ENCODE results near the gene KIF23.

KIF23 gene

GRCh38 chr15:69394556-69395282 is 19.4 kb upstream of the KIF23 start:
- DNase-seq (ENCODE audit: low read depth), result peak; percentile 83

- DNase-seq (ENCODE audit: low read depth), result no peak
Observed at GRCh38 chr15:69395460-69395859, 18.7 kb upstream of the KIF23 start.

GRCh38 chr15:69395991-69396390 is 18.2 kb upstream of the KIF23 start:
- DNase-seq (ENCODE audit: low read depth), result no peak

GRCh38 chr15:69398491-69398891 is 15.7 kb upstream of the KIF23 start:
- no peak for DNase-seq (ENCODE audit: low read depth)

GRCh38 chr15:69400850-69401249 is 13.3 kb upstream of the KIF23 start:
- no peak for DNase-seq (ENCODE audit: low read depth)

GRCh38 chr15:69402816-69403215 is 11.3 kb upstream of the KIF23 start:
- DNase-seq (ENCODE audit: low read depth), result no peak

GRCh38 chr15:69403594-69403993 is 10.6 kb upstream of the KIF23 start:
- DNase-seq (ENCODE audit: low read depth), result no peak

- no peak for DNase-seq (ENCODE audit: low read depth)
Observed at GRCh38 chr15:69405110-69405509, 9.0 kb upstream of the KIF23 start.

- DNase-seq (ENCODE audit: low read depth), result no peak
Observed at GRCh38 chr15:69407719-69408400, 6.3 kb upstream of the KIF23 start.

GRCh38 chr15:69408841-69409240 is 5.3 kb upstream of the KIF23 start:
- DNase-seq (ENCODE audit: low read depth), result no peak

- DNase-seq (ENCODE audit: low read depth), result no peak
Observed at GRCh38 chr15:69410248-69410874, 3.8 kb upstream of the KIF23 start.

- DNase-seq (ENCODE audit: low read depth), result no peak
Observed at GRCh38 chr15:69412274-69412673, 1.9 kb upstream of the KIF23 start.

GRCh38 chr15:69412701-69413100 is 1.4 kb upstream of the KIF23 start:
- DNase-seq (ENCODE audit: low read depth), result no peak

- DNase-seq (ENCODE audit: low read depth), result no peak
Observed at GRCh38 chr15:69414701-69415167, 585 bp downstream of the KIF23 start.

GRCh38 chr15:69415381-69415780 is 1.2 kb downstream of the KIF23 start:
- no peak for DNase-seq (ENCODE audit: low read depth)

- DNase-seq (ENCODE audit: low read depth), result no peak
Observed at GRCh38 chr15:69417581-69417980, 3.4 kb downstream of the KIF23 start.

GRCh38 chr15:69421498-69421897 is 7.3 kb downstream of the KIF23 start:
- DNase-seq (ENCODE audit: low read depth), result no peak

- DNase-seq (ENCODE audit: low read depth), result no peak
Observed at GRCh38 chr15:69422336-69422895, 8.3 kb downstream of the KIF23 start.

GRCh38 chr15:69424001-69424400 is 9.9 kb downstream of the KIF23 start:
- DNase-seq (ENCODE audit: low read depth), result no peak

GRCh38 chr15:69424748-69425413 is 10.7 kb downstream of the KIF23 start:
- DNase-seq (ENCODE audit: low read depth), result no peak

GRCh38 chr15:69433831-69434230 is 19.7 kb downstream of the KIF23 start:
- DNase-seq (ENCODE audit: low read depth), result no peak

GRCh38 chr15:69434238-69434637 is 20.1 kb downstream of the KIF23 start:
- no peak for DNase-seq (ENCODE audit: low read depth)
